GM18868 (cell line): ENCODE measurements around the gene XRCC5.

Source experiments
- ATAC-seq: cut with Tn5 transposase; IDR thresholded peaks from one replicate; pipeline ENCODE4 v1.9.1; 2021; ENCODE audit warnings: mild to moderate bottlenecking, moderate library complexity; ENCODE audit not compliant: unreplicated experiment

The XRCC5 gene

DNA sequence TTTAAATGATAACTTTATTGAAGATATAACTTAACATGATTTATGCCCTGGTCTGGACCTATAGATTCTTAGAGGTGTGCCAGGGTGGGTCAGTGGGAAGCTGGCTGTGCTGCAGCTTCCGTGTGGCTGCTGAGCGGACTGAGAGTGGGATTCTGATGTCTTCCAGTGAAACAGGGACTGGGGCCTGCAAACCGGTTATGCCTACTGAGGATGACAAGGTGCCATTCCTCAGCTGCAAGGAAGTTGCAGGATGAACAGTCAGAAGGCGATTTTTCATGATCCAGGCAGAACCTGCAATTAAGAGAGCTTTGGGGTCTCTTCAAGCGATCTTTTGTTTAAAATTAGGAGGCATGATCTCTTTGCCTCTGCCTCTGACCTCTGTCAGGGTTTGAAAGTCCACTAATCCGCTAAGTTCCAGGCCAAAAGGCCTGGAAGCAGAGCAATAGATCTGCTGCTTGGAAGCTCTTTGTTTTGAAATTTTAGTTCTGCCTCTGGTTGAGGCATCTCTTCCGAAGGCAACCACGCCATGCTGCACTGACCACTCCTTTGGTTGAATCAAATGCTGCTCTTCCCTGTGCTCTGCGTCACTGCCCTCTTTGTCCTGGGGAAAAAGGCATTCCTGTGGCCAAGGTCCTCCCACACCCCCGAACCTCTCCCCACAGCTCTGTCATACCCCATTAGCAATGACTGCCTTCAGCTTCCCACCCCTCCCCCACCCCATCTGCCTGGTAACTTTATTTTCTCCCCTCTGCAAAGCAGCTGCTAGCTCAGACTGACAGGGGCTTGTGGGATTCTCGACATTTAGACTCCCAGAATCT lies 25.5 kb upstream of the XRCC5 start:
- ATAC-seq, result no peak

DNA sequence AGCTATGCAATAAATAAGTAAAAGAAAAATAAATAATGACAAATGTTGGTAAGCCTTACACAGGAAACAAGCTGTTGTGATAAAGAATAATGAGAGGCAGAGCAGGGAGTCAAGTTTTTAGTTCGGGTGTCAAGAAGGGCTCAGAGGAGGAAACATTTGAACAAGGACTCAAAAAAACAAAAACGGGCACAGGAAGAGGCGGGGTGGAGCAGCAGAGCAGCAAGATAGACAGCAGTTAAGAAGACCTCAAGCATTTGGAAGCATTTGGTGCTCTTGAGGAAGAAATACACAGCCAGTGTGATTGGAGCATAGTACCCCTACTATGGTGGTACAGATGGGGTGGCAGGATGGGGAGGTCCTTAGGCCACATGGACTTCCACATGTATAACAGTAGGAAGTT lies 24.6 kb upstream of the XRCC5 start:
- no peak for ATAC-seq

DNA sequence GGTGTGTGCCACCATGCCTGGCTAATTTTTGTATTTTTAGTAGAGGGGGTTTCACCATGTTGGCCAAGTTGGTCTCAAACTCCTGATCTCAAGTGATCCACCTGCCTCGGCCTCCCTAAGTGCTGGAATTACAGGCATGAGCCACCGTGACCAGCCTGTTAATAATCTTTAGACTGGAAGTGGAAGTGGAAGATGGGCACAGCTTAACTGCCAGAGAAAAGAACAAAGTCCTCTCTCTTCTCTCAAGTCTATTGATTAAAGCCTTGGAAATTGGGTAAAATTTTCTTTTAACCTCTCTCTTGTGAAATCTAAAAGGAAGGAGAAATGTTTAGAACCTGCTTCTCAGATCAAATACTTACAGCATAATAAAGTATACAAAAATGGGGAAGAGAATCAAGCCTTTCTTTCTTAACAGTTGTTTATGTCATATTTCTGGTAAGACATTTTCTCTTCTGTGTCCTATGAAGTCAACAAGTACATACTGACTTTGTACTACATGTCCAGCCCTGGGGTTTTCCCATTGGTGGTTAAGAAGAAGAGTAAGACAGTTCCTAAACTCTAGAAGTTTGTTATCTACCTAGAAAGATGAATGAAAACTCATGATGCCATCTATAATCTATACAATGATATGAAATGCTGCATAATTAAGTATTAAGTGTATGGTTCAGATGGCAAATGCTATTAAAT lies 22.8 kb upstream of the XRCC5 start:
- peak; percentile 28 for ATAC-seq

DNA sequence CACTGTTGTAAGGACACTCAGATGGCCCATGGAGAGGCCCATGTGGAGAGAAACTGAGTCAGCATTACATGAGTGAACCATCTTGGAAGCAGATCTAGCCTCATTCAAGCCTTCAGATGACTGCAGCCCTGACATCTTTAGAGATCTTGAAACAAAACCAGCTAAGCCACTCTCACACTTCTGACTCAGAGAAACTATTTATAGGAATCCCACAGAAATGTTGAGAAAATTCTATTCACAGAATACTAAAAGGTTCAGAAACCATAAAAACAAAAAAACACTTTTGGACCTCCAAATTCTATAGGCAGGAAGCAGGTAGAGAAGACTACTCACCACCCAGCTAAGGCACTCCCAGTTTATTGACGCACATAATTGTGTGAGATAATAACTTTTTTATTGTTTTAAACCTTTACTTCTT lies 18.8 kb upstream of the XRCC5 start:
- ATAC-seq, result peak; percentile 76

DNA sequence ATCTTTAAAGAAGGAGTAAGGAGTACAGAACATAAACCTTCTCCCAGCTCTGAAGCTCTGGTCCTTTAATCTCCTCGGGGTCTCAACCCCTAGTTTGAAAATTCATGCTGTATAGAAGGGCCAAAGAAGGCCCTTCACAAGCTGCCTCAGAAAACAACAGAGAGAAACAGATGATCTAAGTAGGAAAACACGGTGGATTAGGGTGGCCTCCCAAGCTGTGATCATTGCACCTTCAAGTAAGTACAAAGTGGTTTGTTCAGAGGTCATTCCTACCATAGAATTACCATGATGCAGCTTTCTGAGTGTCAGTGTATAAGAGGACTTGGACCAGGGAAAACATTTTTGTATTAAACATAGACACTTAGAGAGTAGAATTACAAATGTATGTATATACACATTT lies 16.5 kb upstream of the XRCC5 start:
- ATAC-seq, result no peak

DNA sequence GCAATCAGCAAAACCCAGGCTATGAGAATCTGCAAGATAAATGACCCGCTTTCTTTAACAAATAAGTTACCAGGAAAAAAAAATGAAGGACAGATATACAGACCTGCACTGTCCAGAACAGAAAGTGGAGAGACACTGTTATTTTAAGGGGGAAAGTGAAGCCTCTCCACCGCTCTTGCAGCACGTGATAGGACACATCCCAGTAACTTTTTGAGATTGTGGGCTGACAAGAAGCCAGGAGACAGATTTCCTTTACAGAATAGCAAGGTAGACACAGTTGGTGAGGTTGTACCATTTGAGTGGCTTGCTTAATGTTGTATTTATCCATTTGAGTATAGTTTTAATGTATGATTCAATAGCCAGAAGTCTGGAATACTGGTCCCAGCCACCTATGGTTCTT lies 14.4 kb upstream of the XRCC5 start:
- ATAC-seq, result no peak

DNA sequence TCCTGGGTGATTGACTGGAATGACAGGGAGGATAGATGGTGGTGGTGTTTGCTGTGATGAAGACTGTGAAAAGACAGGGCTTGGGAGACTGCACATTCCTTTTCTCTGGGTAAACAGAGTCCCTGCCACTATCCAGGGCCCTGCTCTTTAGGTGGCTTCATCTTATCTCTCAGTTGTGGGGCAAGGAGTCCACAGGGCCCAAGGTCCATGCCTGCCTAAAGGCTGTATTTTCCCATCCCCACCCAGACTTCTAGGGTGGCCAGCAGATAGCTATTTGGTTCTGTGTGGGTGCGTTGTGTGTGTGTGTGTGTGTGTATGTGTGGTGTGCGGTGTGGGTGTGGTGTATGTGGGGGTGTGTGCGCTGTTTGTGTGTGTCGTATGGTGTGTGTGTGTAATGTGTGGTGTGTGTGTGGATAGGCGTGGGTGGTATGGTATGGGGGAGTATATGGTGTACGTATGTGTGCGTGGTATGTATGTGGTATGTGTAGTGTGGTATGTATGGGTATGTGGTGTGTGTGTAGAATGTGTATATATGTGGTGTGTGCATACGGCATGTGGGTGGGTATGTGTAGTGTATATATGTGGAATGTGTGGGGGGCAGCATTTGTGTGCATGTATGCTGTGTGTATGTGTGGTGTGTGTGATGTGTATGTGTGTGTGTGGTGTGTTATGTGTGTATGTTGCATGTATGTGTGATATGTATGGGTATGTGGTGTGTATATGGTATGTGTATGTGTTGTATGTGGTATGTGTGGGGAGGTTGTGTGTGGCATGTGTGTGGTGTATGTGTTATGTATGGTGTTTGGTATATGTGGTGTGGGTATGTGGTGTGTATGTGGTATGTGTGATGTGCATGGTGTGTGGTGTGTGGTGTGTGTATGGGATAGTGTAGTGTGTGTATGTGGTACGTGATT lies 10.5 kb upstream of the XRCC5 start:
- no peak for ATAC-seq

DNA sequence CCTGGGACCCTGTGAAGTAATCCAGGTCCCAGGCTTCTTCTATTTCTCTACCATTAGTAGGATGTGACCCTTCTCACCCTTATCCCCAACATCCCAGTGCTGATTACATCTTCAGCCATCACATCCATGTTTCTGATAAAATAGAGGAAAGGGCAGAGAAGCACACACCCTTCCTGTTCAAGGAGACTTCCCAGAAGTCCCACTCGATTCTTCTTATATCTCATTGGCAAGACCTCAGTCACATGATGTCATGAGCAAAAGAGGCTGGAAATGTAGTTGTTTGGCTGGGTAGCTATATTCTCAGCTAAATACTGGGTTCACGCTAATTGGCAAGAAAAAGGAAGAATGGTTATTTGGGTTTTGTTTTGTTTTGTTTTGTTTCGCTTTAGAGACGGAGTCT lies 8.0 kb upstream of the XRCC5 start:
- no peak for ATAC-seq

DNA sequence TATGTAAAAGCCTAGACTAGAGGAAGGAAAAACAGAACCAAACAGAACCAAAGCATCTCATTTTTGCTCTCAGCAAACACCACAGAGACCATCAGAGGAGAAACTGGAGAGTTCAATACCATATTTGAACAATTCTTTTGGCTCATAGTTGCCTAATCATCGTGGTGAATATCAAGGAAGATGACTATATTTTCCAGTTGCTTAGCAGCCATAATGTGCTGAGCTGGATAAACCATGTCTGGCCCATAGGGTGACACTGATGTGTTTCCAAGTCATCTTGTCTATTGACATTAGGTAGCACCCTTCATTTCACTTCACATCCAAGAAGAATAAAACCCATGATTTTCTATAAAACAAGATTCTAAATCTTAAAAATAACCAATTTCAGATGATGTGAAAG lies 5.9 kb upstream of the XRCC5 start:
- no peak for ATAC-seq

DNA sequence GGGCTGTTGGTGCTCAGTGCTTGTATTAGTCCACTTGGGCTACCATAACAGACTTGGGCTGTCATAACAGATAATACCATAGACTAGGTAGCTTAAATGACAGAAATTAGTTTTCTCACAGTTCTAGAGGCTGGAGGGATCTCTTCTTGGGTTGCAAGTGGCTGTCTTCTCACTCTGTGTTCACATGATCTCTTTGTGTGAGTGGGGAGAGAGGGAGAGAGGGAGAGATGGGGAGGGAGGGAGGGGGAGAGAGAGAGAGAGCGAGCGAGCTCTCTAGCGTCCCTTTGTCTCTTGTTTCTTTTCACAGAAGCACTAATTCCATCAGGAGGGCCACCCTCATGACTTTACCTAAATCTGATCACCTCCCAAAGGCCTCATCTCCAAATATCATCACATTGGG lies 4.5 kb upstream of the XRCC5 start:
- no peak for ATAC-seq

DNA sequence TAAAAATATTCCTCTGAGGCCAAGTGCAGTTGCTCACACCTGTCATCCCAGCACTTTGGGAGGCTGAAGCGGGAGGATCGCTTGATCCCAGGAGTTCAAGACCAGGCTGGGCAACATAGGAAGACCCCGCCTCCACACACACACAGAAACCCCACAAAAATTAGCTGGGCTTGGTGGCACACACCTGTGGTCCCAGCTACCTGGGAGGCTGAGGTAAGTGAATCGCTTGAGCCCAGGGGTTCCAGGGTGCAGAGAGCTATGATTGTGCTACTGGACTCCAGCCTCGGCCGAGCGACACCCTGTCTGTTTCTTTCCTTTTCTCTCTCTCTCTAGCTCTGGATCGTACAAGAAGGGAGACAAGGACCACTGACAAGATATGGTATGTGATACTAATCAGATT lies 1.8 kb upstream of the XRCC5 start:
- no peak for ATAC-seq

DNA sequence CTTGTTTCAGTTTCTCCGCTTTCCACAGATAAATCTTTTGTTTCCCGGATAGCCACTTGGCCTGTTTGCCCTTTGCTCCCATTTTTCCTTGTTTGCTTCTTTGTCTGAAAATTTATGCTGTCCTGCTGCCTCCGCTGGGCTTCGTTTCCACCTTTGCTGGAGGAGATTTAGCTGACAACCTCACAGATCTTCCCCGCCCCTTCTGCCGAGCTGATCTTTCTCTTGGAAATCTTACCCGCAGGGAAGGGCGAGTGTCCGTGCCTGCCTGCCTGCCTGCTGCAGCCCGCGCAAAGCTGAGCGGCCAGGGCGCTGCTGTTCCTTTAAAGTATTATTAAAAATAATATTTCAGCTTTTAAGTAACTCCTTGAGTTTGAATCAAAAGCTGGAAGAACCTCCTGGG lies 1.4 kb upstream of the XRCC5 start:
- ATAC-seq, result no peak

DNA sequence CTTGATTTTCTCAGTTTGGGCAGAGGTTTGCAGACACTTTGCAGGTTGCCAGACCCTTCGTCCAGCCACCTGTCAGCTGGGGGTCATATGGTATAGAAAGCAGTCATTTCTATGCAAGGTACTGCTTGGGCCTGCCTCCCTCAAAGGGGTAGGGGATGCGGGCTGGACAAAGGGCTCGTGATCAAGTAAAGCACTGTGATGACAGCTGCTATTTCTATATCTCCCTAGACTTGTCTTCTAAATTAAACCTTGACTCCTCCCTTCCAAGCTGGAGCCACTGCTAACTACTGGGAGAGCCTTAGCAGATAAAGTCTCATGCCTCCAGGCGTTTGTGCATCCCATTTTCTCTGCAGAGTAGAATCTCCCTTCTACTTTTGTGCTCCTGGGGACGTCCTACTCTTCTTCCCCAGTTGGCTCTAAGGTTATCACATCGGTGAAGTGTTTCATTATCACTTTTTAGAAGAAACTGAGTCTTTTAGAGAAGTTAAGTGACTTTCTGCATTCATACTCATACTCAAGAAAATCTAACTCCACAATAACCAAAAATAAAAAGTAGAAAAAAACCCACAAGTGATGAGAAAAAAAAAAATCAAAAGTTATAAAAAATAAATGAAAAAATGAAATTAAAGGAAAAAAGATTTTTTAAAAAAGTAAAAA lies 710 bp upstream of the XRCC5 start:
- no peak for ATAC-seq

DNA sequence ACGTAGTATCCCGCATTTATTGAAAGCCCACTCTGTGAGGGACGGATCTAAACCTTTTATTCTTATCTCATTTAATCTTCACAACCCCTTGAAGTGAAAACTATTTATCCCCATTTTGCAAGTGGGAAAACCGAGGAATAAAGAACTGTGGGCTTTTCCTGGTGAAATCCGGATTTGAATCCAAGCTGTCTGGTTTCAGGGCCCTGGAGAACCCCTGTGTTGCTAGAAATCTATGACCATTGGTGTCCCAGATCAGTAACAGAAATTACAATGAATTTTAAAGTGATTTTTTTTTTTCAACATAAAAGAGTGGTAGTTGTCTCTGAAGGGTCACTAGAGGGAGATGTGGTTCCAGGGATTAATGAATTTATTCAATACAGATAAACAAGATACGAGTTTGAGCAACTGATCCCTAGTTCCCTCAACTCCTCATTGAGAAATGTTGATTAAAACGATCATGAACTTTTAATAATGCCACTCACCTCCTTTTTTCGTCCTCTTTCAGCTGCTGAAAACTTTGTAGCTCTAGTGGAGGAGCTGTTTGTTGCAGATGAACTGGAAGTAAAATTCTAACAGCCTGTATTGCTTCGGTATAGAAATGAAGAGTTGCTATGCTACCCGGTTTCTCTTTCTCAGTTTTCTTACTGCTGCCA lies 940 bp downstream of the XRCC5 start:
- ATAC-seq, result no peak

DNA sequence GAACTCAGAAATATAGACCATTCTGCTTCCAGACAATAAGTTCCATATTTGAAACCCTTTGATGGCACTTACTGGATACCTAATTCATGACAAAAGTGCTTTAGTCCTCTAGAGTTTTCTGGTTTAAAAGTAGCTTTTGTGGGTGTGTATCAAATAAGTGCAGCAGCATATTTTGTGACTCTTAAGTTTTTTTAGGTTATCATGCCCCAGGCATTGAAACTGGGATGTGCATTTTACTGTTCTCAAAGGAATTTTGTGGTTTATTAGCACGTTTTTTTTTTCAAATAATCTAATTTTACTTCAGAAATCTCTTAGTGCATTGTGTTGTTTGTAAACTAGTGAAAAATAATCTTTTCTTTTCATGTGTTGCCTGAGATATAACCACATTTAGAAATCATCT lies 1.5 kb downstream of the XRCC5 start:
- ATAC-seq, result no peak

DNA sequence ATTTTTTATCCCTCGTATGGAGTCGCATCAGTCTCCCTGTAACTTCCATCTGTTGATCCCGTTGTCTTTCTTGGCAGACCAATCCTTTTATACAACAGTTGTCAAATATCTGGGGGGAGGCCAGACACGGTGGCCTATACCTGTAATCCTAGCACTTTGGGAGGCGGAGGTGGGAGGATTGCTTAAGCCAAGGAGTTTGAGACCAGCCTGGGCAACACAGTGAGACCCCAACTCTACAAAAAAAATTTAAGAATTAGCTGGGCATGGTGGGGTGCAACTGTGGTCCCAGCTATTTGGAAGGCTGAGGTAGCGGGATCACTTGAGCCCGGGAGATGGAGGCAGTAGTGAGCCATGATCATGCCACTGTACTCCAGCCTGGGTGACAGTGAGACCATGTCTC lies 2.0 kb downstream of the XRCC5 start:
- no peak for ATAC-seq

DNA sequence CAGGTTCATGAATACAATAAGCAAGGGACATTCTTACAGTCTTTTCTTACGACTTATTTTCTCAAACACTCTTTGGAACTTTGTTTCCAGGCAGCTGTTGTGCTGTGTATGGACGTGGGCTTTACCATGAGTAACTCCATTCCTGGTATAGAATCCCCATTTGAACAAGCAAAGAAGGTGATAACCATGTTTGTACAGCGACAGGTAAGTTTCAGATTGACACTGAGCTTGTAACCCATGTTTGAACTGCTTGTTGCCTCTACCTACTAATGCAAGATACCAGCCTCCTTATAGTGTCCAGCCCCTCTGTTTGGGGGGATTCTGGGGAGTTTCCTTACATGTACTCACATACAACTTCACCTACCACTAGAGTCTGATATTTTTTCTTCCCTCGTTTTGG lies 3.8 kb downstream of the XRCC5 start:
- peak; percentile 16 for ATAC-seq

DNA sequence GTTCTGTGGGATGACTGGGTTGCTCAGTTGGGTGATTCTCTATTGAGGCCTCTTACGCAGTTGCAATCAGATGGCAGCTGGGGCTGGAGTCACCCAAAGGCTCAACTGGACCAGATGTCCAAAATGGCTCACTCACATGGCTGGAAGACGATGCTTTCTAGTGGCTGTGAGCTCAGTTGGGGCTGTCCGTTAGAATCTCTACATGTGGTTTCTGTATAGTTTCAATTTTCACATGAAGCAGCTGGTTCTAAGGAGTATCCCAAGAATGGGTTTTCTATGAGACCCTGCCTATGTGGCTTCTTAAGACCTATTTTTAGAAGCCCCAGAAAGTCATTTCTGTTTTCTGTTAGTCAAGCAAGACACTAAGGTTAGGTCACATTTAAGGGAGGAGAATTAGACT lies 4.4 kb downstream of the XRCC5 start:
- peak; percentile 75 for ATAC-seq

DNA sequence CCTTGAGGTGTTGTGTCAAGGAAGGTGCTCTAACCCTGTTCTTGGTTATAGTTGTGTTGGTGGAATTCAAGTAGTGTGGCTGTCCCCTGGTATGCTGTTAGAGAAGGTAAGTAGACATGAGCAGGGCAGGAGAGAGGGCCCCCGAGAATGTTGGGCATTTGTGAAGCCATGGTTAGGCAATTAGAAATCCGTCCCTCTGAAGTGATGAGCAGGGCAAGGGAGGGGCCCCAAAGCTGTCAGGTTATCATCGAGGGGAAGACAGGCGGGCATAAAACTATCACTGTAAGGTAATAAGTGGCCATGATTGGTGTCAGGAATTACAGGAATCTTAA lies 5.2 kb downstream of the XRCC5 start:
- ATAC-seq, result no peak

DNA sequence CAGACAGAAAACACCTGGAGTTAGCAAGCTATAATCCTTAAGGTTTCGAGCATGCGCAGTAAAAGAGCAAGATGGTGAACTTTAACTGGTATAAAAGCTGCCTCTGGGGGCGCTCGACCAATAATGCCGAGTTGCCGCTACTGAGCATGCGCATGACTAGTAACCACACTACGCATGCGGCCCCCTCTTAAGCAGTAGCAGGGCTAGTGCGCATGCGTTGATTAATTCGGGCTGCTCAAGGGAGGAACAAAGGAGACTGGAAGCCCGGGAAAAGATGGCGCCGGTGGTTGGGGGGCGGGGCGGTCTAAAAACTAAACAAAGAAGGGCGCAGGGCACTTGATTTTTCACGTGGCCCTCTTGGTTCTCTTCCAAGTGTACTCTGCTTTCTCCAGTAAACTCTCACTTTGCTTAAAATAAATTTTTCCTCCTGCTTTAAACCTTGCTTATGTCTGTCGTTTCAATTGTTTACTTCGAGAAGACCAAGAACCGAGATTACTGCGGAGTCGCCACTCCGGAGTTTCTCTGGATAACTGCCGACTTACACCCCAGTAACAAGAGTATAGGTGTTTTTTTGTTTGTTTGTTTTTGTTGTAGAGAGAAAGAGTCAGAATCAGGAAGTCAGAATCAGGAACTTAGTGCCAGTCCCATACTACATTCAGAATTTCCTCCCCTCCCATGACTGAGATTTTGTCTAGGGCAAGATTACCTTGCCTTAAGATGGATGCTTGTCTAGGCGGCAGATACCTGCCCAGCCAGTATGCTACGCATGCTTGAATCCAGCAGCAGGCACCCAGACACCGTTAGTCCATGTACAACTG lies 5.8 kb downstream of the XRCC5 start:
- ATAC-seq, result peak; percentile 31
